ENCODE measurements around the gene TMEM108.

Gene TMEM108

GRCh38 chr3:133106169-133106568, 68.0 kb downstream of the TMEM108 start:
- Histone ChIP-seq H3K27ac (ENCODE audit: extremely low read depth, low read depth, low read length) (no peak overlapping the region), H3K36me3 (ENCODE audit: control insufficient read depth in 2 of 2, insufficient read depth in 1 of 2, low read length in 2 of 2) (no peaks in the 10 kb centered on the region), H3K4me1 (ENCODE audit: control insufficient read depth, insufficient read depth, low read length) (no peaks in the 10 kb centered on the region), H3K4me3 (ENCODE audit: low read depth, low read length) (no peak overlapping the region), H3K9me3 (ENCODE audit: control insufficient read depth, insufficient read depth, low read depth, low read length) (no peaks in the 10 kb centered on the region)
- no peak for TF ChIP-seq ZNF214 (tag by site-specific recombination; IDR thresholded peaks at IDR 0.05; ENCODE audit: borderline replicate concordance)
- TF ChIP-seq ZSCAN5A (tag by site-specific recombination; IDR thresholded peaks at IDR 0.05) = no peak
- no peak for TF ChIP-seq ZSCAN30 (tag by site-specific recombination; IDR thresholded peaks at IDR 0.05)
- TF ChIP-seq ZNF549 (tag by site-specific recombination; IDR thresholded peaks at IDR 0.05) = no peak
- TF ChIP-seq ZNF423 (tag by site-specific recombination; IDR thresholded peaks at IDR 0.05) = no peak
- TF ChIP-seq ZNF239 (tag by site-specific recombination; IDR thresholded peaks at IDR 0.05) = no peak
- no peak for TF ChIP-seq ZNF266 (tag by site-specific recombination; IDR thresholded peaks at IDR 0.05; ENCODE audit: low read depth)
- no peak for TF ChIP-seq ZNF777 (tag by site-specific recombination; IDR thresholded peaks at IDR 0.05; ENCODE audit: borderline replicate concordance)
- POLR2A ChIA-PET = interaction anchor here (0.7 kb wide), 1 partner anchor 1126 kb away, joined by 12 read pairs; no protein-coding TSS in a partner anchor
- CTCF ChIA-PET = no interaction called here

GRCh38 chr3:133112666-133113065, 74.5 kb downstream of the TMEM108 start:
- POLR2A ChIA-PET = no interaction called here
- CTCF ChIA-PET = no interaction called here
- TF ChIP-seq ZNF654 (tag by site-specific recombination; IDR thresholded peaks at IDR 0.05; ENCODE audit: low read depth) = no peak
- no peak for TF ChIP-seq ZNF76 (tag by site-specific recombination; IDR thresholded peaks at IDR 0.05; ENCODE audit: borderline replicate concordance, low read depth)
- no peak for TF ChIP-seq ZNF37A (tag by site-specific recombination; IDR thresholded peaks at IDR 0.05)
- no peak for TF ChIP-seq ZNF266 (tag by site-specific recombination; IDR thresholded peaks at IDR 0.05; ENCODE audit: low read depth)
- TF ChIP-seq KLF9 (tag by site-specific recombination; IDR thresholded peaks at IDR 0.05; ENCODE audit: low read depth) = no peak
- no peak for TF ChIP-seq PBX3 (CRISPR knock-in tag; IDR thresholded peaks at IDR 0.05)
- TF ChIP-seq ZNF777 (tag by site-specific recombination; IDR thresholded peaks at IDR 0.05; ENCODE audit: borderline replicate concordance) = no peak
- TF ChIP-seq ZNF513 (tag by site-specific recombination; IDR thresholded peaks at IDR 0.05) = no peak
- TF ChIP-seq ZNF114 (tag by site-specific recombination; IDR thresholded peaks at IDR 0.05) = no peak
- no peak for TF ChIP-seq ZNF133 (tag by site-specific recombination; IDR thresholded peaks at IDR 0.05)
- no peak for TF ChIP-seq HIC1 (tag by site-specific recombination; IDR thresholded peaks at IDR 0.05)
- no peak for TF ChIP-seq ZNF514 (tag by site-specific recombination; IDR thresholded peaks at IDR 0.05)
- TF ChIP-seq ZBTB10 (tag by site-specific recombination; IDR thresholded peaks at IDR 0.05) = no peak
- TF ChIP-seq KLF17 (tag by site-specific recombination; IDR thresholded peaks at IDR 0.05) = no peak
- TF ChIP-seq YY1 (tag by site-specific recombination; IDR thresholded peaks at IDR 0.05) = no peak
- no peak for TF ChIP-seq IKZF3 (tag by site-specific recombination; IDR thresholded peaks at IDR 0.05)

More at GRCh38 chr3:133112666-133113065, 74.5 kb downstream of the TMEM108 start:
- Histone ChIP-seq H3K4me1 (ENCODE audit: control insufficient read depth, insufficient read depth, low read length) (no peaks in the 10 kb centered on the region), H3K4me3 (ENCODE audit: low read depth, low read length) (no peak overlapping the region), H3K9me3 (ENCODE audit: control insufficient read depth, insufficient read depth, low read depth, low read length) (no peaks in the 10 kb centered on the region), H3K27ac (ENCODE audit: extremely low read depth, low read depth, low read length) (no peak overlapping the region), H3K36me3 (ENCODE audit: control insufficient read depth in 2 of 2, insufficient read depth in 1 of 2, low read length in 2 of 2) (no peaks in the 10 kb centered on the region)

Data from HEK293 (cell line).